HCT116 (cell line): Measurements from ENCODE around the gene IFT57. TPM values are rescaled to one million over a fixed set of nuclear protein-coding genes. Genes with fewer than 3 reads are reported as not detected.

Source experiments
- ATAC-seq: fragments of 200-7000 bp; cut with Tn5 transposase; 2 replicates; pipeline ENCODE4 v1.9.1; 2020; ENCODE audit warnings: mild to moderate bottlenecking, moderate library complexity
- BruUV-seq: library from RNA; stranded (reverse); fragments of 400-500 nt; replicated peaks from 2 replicates; lab custom pipeline; 2021; lab: Mats Ljungman, UMichigan
- CTCF ChIA-PET: fragments of 300-600 bp; sonication (Branson Sonifier 250); formaldehyde crosslinking; loops from one replicate; lab custom pipeline; 2021; ENCODE audit warnings: antibody characterized with exemption; lab: Charles Lee
- POLR2A ChIA-PET: fragments of 300-600, 350-600 bp; sonication (Branson Sonifier 250); formaldehyde crosslinking; loops from one replicate; lab custom pipeline; 2021; ENCODE audit warnings: antibody characterized with exemption; lab: Charles Lee
- RAD21 ChIA-PET, 2 experiments: fragments of 300-600 bp; sonication (Branson Sonifier 250); formaldehyde crosslinking; loops; one replicate each; lab custom pipeline; 2023; ENCODE audit warnings: low total read pairs in 2 of 2; ENCODE audit not compliant: uncharacterized antibody in 2 of 2, unreplicated experiment in 2 of 2, low non-redundant PET in 1 of 2; lab: Charles Lee
- DNase-seq: peaks from one replicate; pipeline ENCODE4 v3.0.0-alpha.2; 2010; ENCODE audit warnings: low read depth, low spot score
- H2AFZ ChIP-seq: fragments of 200-600 bp; shearing (Covaris generic), sonication (generic); 2 replicates; pipeline ENCODE4 v1.6.1; 2017; ENCODE audit warnings: low read depth, mixed run types, mixed read lengths, antibody characterized with exemption, low read length; ENCODE audit not compliant: poor library complexity, severe bottlenecking
- H3K27ac ChIP-seq: 2 replicates; pipeline ENCODE4 v1.5.1; 2012; ENCODE audit warnings: low read depth, low read length
- H3K27me3 ChIP-seq: fragments of 200-600 bp; sonication (generic); 2 replicates; pipeline ENCODE4 v1.6.1; 2016; ENCODE audit warnings: mixed run types, low read length, mixed read lengths; ENCODE audit not compliant: insufficient read depth
- H3K36me3 ChIP-seq, 2 experiments: fragments of 200-500 bp in 1 of 2; fragments of 200-600 bp in 1 of 2; sonication (Bioruptor generic) in 1 of 2; sonication (generic) in 1 of 2; 2 replicates each; pipeline versions ENCODE4 v1.5.1 to v1.6.1; 2014 to 2016; ENCODE audit warnings: low read length in 2 of 2, inconsistent platforms in 1 of 2, mixed read lengths in 1 of 2, mixed run types in 1 of 2; ENCODE audit not compliant: insufficient read depth in 2 of 2, control insufficient read depth in 1 of 2
- H3K4me1 ChIP-seq, 2 experiments: fragments of 200-600 bp in 1 of 2; sonication (generic) in 1 of 2; 2 replicates each; pipeline versions ENCODE4 v1.5.1 to v1.6.1; 2012 to 2017; ENCODE audit warnings: low read length in 2 of 2, inconsistent platforms in 1 of 2, mild to moderate bottlenecking in 1 of 2, mixed read lengths in 1 of 2, mixed run types in 1 of 2, moderate library complexity in 1 of 2; ENCODE audit not compliant: insufficient read depth in 2 of 2, control insufficient read depth in 1 of 2
- H3K4me2 ChIP-seq: fragments of 200-600 bp; sonication (generic); 2 replicates; pipeline ENCODE4 v1.6.1; 2017; ENCODE audit warnings: mixed run types, low read length, mixed read lengths
- H3K4me3 ChIP-seq, 2 experiments: fragments of 200-600 bp in 1 of 2; sonication (generic) in 1 of 2; replicated peaks in 1 of 2; 2 replicates each; pipeline ENCODE4 v1.5.1; 2011 to 2016; ENCODE audit warnings: low read length in 2 of 2, control low read depth in 1 of 2, low read depth in 1 of 2, mild to moderate bottlenecking in 1 of 2, mixed read lengths in 1 of 2, mixed run types in 1 of 2
- H3K79me2 ChIP-seq: fragments of 200-600 bp; sonication (generic); 2 replicates; pipeline ENCODE4 v1.6.1; 2017; ENCODE audit warnings: mild to moderate bottlenecking, mixed run types, low read length, moderate library complexity, mixed read lengths; ENCODE audit not compliant: insufficient read depth
- H3K9ac ChIP-seq: fragments of 200-600 bp; sonication (generic); 2 replicates; pipeline ENCODE4 v1.6.1; 2016; ENCODE audit warnings: low read length, mixed read lengths
- H3K9me2 ChIP-seq: fragments of 200-600 bp; sonication (generic), shearing (Covaris generic); 2 replicates; pipeline ENCODE4 v1.6.1; 2017; ENCODE audit warnings: mixed run types, mild to moderate bottlenecking, moderate library complexity; ENCODE audit not compliant: insufficient read depth
- H3K9me3 ChIP-seq, 2 experiments: fragments of 200-500 bp in 1 of 2; fragments of 200-600 bp in 1 of 2; sonication (Bioruptor generic) in 1 of 2; sonication (generic) in 1 of 2; 2 replicates each; pipeline ENCODE4 v1.6.1; 2014 to 2017; ENCODE audit warnings: low read length in 2 of 2, mixed read lengths in 2 of 2, inconsistent platforms in 1 of 2, low read depth in 1 of 2, mild to moderate bottlenecking in 1 of 2, mixed run types in 1 of 2, moderate library complexity in 1 of 2; ENCODE audit not compliant: control insufficient read depth in 1 of 2, insufficient read depth in 1 of 2
- H4K20me1 ChIP-seq: fragments of 200-600 bp; sonication (generic), shearing (Covaris generic); 2 replicates; pipeline ENCODE4 v1.6.1; 2017; ENCODE audit warnings: mixed run types, mild to moderate bottlenecking, moderate library complexity; ENCODE audit not compliant: insufficient read depth
- ATF3 ChIP-seq: IDR thresholded peaks from 2 replicates; pipeline ENCODE4 v1.6.1; 2012
- CEBPB ChIP-seq: IDR thresholded peaks from 2 replicates; pipeline ENCODE4 v1.6.1; 2012; ENCODE audit warnings: low read depth
- EGR1 ChIP-seq: IDR thresholded peaks from 2 replicates; pipeline ENCODE4 v1.6.1; 2012; ENCODE audit warnings: low read depth
- EZH2 ChIP-seq: fragments of 200-600 bp; sonication (generic); IDR thresholded peaks from 2 replicates; pipeline ENCODE4 v1.6.1; 2017; ENCODE audit warnings: antibody characterized with exemption, mixed run types
- EZH2phosphoT487 ChIP-seq: fragments of 200-600 bp; IDR thresholded peaks from 2 replicates; pipeline ENCODE4 v1.6.1; 2018; ENCODE audit warnings: antibody characterized with exemption, borderline replicate concordance
- FOSL1 ChIP-seq: IDR thresholded peaks from 2 replicates; pipeline ENCODE4 v1.6.1; 2012; ENCODE audit warnings: low read depth
- MAX ChIP-seq: IDR thresholded peaks from 2 replicates; pipeline ENCODE4 v1.6.1; 2012
- POLR2A ChIP-seq: IDR thresholded peaks from 2 replicates; pipeline ENCODE4 v1.7.0; 2011; ENCODE audit warnings: borderline replicate concordance; ENCODE audit not compliant: insufficient read depth, insufficient read length; ENCODE audit errors: extremely low read depth
- POLR2AphosphoS5 ChIP-seq: IDR thresholded peaks from 2 replicates; pipeline ENCODE4 v1.6.1; 2011; ENCODE audit warnings: mild to moderate bottlenecking, low read depth, low read length, moderate library complexity
- RAD21 ChIP-seq: IDR thresholded peaks from 2 replicates; pipeline ENCODE4 v1.6.1; 2012; ENCODE audit warnings: low read depth, mild to moderate bottlenecking
- SIN3A ChIP-seq: IDR thresholded peaks from 2 replicates; pipeline ENCODE4 v1.6.1; 2012; ENCODE audit warnings: low read depth
- SRF ChIP-seq: IDR thresholded peaks from 2 replicates; pipeline ENCODE4 v1.6.1; 2012; ENCODE audit warnings: low read depth
- TCF7L2 ChIP-seq: IDR thresholded peaks from 2 replicates; pipeline ENCODE4 v1.7.0; 2011; ENCODE audit warnings: borderline replicate concordance, inconsistent platforms; ENCODE audit not compliant: insufficient read depth, insufficient read length; ENCODE audit errors: extremely low read depth
- ZFX ChIP-seq: fragments of 450-650 bp; IDR thresholded peaks from 2 replicates; pipeline ENCODE4 v1.6.1; 2017
- ZNF274 ChIP-seq: fragments of 200-500 bp; sonication (Bioruptor generic); IDR thresholded peaks from 2 replicates; pipeline ENCODE4 v1.6.1; 2014; ENCODE audit warnings: mild to moderate bottlenecking, low read depth, low read length, inconsistent platforms
- intact Hi-C: fragments of 100-400 bp; cut with micrococcal nuclease; formaldehyde crosslinking; loops from 2 replicates; pipeline ENCODE4 v1.10.0; 2022
- total RNA-seq: library from RNA; stranded (reverse); gene quantifications from one replicate; pipeline ENCODE4 v1.2.1, GENCODE V29; 2021; ENCODE audit not compliant: unreplicated experiment
- TF ChIP-seq, protein P1 (sequence below): IDR thresholded peaks from 2 replicates; pipeline ENCODE4 v1.6.1; 2011; ENCODE audit warnings: mild to moderate bottlenecking, low read length, moderate library complexity; ENCODE audit not compliant: insufficient replicate concordance; ENCODE audit errors: extremely low read depth
- TF ChIP-seq, protein P2 (sequence below), 3 experiments: fragments of 200-600 bp in 1 of 3; sonication (generic) in 1 of 3; IDR thresholded peaks in 2 of 3; conservative IDR thresholded peaks in 1 of 3; 2 replicates each; pipeline ENCODE4 v1.5.1; 2012 to 2017; ENCODE audit warnings: low read depth in 2 of 3, low read length in 2 of 3, antibody characterized with exemption in 1 of 3, borderline replicate concordance in 1 of 3, control low read depth in 1 of 3, mild to moderate bottlenecking in 1 of 3, mixed read lengths in 1 of 3, mixed run types in 1 of 3, moderate library complexity in 1 of 3; ENCODE audit not compliant: insufficient read depth in 1 of 3

IFT57 gene
- total RNA-seq, 1 experiment from 2014 or later, result 38.4 TPM

- no peaks in the 10 kb centered on the region for H3K9me2 ChIP-seq
- no peaks in the 10 kb centered on the region for H3K79me2 ChIP-seq
- H3K4me3 ChIP-seq, result no peak overlapping the region
- DNase-seq (no peak), ATAC-seq (no peak)
- POLR2A ChIA-PET, result no interaction called here
- no TSS peak for BruUV-seq
- TF ChIP-seq SIN3A (no peak), FOSL1 (no peak), ATF3 (no peak), EZH2 (no peak)
- CTCF ChIA-PET, result no interaction called here
- intact Hi-C loops, result no loop called here
- no peak overlapping the region for H3K4me2 ChIP-seq
- RAD21 ChIA-PET, result no interaction called here
- H3K9ac ChIP-seq, result no peak overlapping the region
- no peaks in the 10 kb centered on the region for H3K36me3 ChIP-seq
- H3K27ac ChIP-seq, result no peak overlapping the region
- H4K20me1 ChIP-seq, result no peaks in the 10 kb centered on the region
- peaks cover 0 to 4% of the 10 kb centered on the region in 2 experiments; a peak in 1 of 4 replicates for H3K4me1 ChIP-seq
- H3K9me3 ChIP-seq, result no peaks in the 10 kb centered on the region
- H3K27me3 ChIP-seq, result no peaks in the 10 kb centered on the region
- no peak overlapping the region for H2AFZ ChIP-seq
Measured at GRCh38 chr3:108113975-108114374, 108.2 kb downstream of the IFT57 start.

- Histone ChIP-seq H3K4me2 (no peak overlapping the region), H4K20me1 (no peaks in the 10 kb centered on the region), H3K4me1 (no peaks in the 10 kb centered on the region), H3K27me3 (no peaks in the 10 kb centered on the region), H3K9me2 (no peaks in the 10 kb centered on the region), H3K9ac (no peak overlapping the region), H3K36me3 (no peaks in the 10 kb centered on the region), H2AFZ (no peak overlapping the region), H3K27ac (no peak overlapping the region), H3K9me3 (no peaks in the 10 kb centered on the region), H3K4me3 (no peak overlapping the region), H3K79me2 (no peaks in the 10 kb centered on the region)
- DNase-seq (no peak), ATAC-seq (no peak)
- intact Hi-C loops, result no loop called here
- ChIA-PET CTCF (no interaction called here), POLR2A (no interaction called here), RAD21 (no interaction called here)
- BruUV-seq, result no TSS peak
- TF ChIP-seq RAD21 (no peak), EZH2 (no peak), FOSL1 (no peak), POLR2AphosphoS5 (no peak), SIN3A (no peak), SRF (no peak), ZNF274 (no peak), ZFX (no peak), ATF3 (no peak), TCF7L2 (no peak), EGR1 (no peak), POLR2A (no peak), CEBPB (no peak), MAX (no peak), EZH2phosphoT487 (no peak)
- TF ChIP-seq, protein P1, sequence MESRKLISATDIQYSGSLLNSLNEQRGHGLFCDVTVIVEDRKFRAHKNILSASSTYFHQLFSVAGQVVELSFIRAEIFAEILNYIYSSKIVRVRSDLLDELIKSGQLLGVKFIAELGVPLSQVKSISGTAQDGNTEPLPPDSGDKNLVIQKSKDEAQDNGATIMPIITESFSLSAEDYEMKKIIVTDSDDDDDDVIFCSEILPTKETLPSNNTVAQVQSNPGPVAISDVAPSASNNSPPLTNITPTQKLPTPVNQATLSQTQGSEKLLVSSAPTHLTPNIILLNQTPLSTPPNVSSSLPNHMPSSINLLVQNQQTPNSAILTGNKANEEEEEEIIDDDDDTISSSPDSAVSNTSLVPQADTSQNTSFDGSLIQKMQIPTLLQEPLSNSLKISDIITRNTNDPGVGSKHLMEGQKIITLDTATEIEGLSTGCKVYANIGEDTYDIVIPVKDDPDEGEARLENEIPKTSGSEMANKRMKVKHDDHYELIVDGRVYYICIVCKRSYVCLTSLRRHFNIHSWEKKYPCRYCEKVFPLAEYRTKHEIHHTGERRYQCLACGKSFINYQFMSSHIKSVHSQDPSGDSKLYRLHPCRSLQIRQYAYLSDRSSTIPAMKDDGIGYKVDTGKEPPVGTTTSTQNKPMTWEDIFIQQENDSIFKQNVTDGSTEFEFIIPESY, result no peak
- TF ChIP-seq, protein P2, sequence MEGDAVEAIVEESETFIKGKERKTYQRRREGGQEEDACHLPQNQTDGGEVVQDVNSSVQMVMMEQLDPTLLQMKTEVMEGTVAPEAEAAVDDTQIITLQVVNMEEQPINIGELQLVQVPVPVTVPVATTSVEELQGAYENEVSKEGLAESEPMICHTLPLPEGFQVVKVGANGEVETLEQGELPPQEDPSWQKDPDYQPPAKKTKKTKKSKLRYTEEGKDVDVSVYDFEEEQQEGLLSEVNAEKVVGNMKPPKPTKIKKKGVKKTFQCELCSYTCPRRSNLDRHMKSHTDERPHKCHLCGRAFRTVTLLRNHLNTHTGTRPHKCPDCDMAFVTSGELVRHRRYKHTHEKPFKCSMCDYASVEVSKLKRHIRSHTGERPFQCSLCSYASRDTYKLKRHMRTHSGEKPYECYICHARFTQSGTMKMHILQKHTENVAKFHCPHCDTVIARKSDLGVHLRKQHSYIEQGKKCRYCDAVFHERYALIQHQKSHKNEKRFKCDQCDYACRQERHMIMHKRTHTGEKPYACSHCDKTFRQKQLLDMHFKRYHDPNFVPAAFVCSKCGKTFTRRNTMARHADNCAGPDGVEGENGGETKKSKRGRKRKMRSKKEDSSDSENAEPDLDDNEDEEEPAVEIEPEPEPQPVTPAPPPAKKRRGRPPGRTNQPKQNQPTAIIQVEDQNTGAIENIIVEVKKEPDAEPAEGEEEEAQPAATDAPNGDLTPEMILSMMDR (IDR thresholded peaks at IDR 0.05 in 2 of 3, conservative IDR thresholded peaks at IDR 0.05 in 1 of 3; ENCODE audit: borderline replicate concordance in 1 of 3, insufficient read depth in 1 of 3, low read depth in 2 of 3, low read length in 2 of 3), result no peak
Measured at GRCh38 chr3:108110934-108111333, 111.3 kb downstream of the IFT57 start.
